Calu3 (cell line): ENCODE data around the gene KRTAP3-2. TPM values are rescaled to one million over a fixed set of nuclear protein-coding genes. Genes with fewer than 3 reads are reported as not detected.
A peak's percentile ranks its signal among the peaks of the same experiment; 100 is the strongest.

Experiments used
- BruUV-seq: library from RNA; stranded (reverse); fragments of 400-500 nt; replicated peaks from 2 replicates; lab custom pipeline; 2021; lab: Mats Ljungman, UMichigan
- CTCF ChIA-PET: fragments of 300-600 bp; sonication (Branson Sonifier 250); formaldehyde crosslinking; loops from one replicate; lab custom pipeline; 2022; ENCODE audit warnings: antibody characterized with exemption; lab: Charles Lee
- DNase-seq: peaks from one replicate; pipeline ENCODE4 v3.0.0; 2022
- H3K27ac Mint-ChIP-seq: one replicate; pipeline ENCODE4 v1.8.0; 2022; ENCODE audit warnings: mixed read lengths; ENCODE audit not compliant: unreplicated experiment
- H3K27me3 Mint-ChIP-seq: one replicate; pipeline ENCODE4 v1.8.0; 2022; ENCODE audit warnings: mixed read lengths; ENCODE audit not compliant: unreplicated experiment
- H3K36me3 Mint-ChIP-seq: one replicate; pipeline ENCODE4 v1.8.0; 2022; ENCODE audit warnings: mild to moderate bottlenecking, moderate library complexity, mixed read lengths; ENCODE audit not compliant: insufficient read depth, unreplicated experiment
- H3K4me1 Mint-ChIP-seq: one replicate; pipeline ENCODE4 v1.8.0; 2022; ENCODE audit warnings: mild to moderate bottlenecking, low read depth, mixed read lengths; ENCODE audit not compliant: unreplicated experiment
- H3K4me3 Mint-ChIP-seq: one replicate; pipeline ENCODE4 v1.8.0; 2022; ENCODE audit warnings: mild to moderate bottlenecking, low read depth, moderate library complexity, mixed read lengths; ENCODE audit not compliant: unreplicated experiment
- H3K9me3 Mint-ChIP-seq: one replicate; pipeline ENCODE4 v1.8.0; 2022; ENCODE audit warnings: low read depth, mixed read lengths; ENCODE audit not compliant: unreplicated experiment
- CTCF ChIP-seq: fragments of 200-600 bp; IDR thresholded peaks from one replicate; pipeline ENCODE4 v1.8.0; 2022; ENCODE audit warnings: antibody characterized with exemption; ENCODE audit not compliant: unreplicated experiment
- intact Hi-C: fragments of 100-400 bp; cut with micrococcal nuclease; formaldehyde crosslinking; loops from one replicate; pipeline ENCODE4 v1.10.0; 2022; ENCODE audit not compliant: unreplicated experiment
- total RNA-seq: library from RNA; stranded (reverse); gene quantifications from 2 replicates; pipeline ENCODE4 v1.2.3, GENCODE V29; 2022

Gene KRTAP3-2
- total RNA-seq, 1 experiment from 2014 or later: not detected

GRCh38 chr17:41026715-41027471 lies 27.2 kb upstream of the KRTAP3-2 start, which contains the start of gene KRTAP1-5:
Gene KRTAP1-5 (minus strand): TSS chr17:41027208. CDS start chr17:41027155, 53 bp downstream.
- intact Hi-C loops: no loop called here
- TF ChIP-seq CTCF: no peak
- H3K36me3 Mint-ChIP-seq: no peaks in the 10 kb centered on the region
- H3K27ac Mint-ChIP-seq: no peak within 1 kb of the TSS
- H3K27me3 Mint-ChIP-seq: no peaks in the 10 kb centered on the region
- DNase-seq: no peak
- H3K4me1 Mint-ChIP-seq: peaks cover 32% of the 10 kb centered on the region
- CTCF ChIA-PET: interaction anchor here (0.6 to 1.1 kb wide), 3 partner anchors 9 to 18 kb away, joined by 3 read pairs; partner anchors contain the start of gene KRTAP3-1
- no peak within 1 kb of the TSS for H3K4me3 Mint-ChIP-seq
- BruUV-seq: no TSS peak
- peaks cover 3% of the 10 kb centered on the region for H3K9me3 Mint-ChIP-seq

DNA sequence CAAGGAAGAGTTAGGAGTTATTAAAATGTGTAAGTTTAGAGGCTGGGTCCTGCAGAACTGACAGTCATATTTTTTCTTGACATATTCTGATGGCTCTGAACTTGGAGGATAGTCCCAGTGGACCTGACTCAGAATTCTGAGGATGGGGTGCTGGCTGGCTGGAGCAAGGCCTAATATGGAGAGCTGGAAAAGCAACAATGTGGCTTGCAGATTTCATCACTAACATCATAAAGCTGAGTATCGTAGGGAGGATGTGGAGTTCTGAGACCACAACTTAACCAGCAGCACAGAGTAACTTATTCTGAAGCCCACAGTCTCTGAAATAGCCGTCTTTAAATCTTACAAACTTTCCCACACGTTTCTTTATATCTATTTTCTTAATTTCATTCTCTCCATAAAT lies 25.0 kb upstream of the KRTAP3-2 start:
- no peak for TF ChIP-seq CTCF
- BruUV-seq: no TSS peak
- H3K9me3 Mint-ChIP-seq: peaks cover 3% of the 10 kb centered on the region
- peak overlapping the region; percentile 13 for H3K27ac Mint-ChIP-seq
- CTCF ChIA-PET: interaction anchor here (0.7 to 1.5 kb wide), 3 partner anchors 14 to 96 kb away, joined by 3 read pairs; no protein-coding TSS in a partner anchor
- no peaks in the 10 kb centered on the region for H3K36me3 Mint-ChIP-seq
- H3K4me1 Mint-ChIP-seq: peaks cover 37% of the 10 kb centered on the region
- H3K27me3 Mint-ChIP-seq: no peaks in the 10 kb centered on the region
- DNase-seq: no peak
- no peak overlapping the region for H3K4me3 Mint-ChIP-seq
- intact Hi-C loops: loop anchor here (5.0 kb wide), 1 partner anchor 67 kb away; no protein-coding TSS in a partner anchor

DNA sequence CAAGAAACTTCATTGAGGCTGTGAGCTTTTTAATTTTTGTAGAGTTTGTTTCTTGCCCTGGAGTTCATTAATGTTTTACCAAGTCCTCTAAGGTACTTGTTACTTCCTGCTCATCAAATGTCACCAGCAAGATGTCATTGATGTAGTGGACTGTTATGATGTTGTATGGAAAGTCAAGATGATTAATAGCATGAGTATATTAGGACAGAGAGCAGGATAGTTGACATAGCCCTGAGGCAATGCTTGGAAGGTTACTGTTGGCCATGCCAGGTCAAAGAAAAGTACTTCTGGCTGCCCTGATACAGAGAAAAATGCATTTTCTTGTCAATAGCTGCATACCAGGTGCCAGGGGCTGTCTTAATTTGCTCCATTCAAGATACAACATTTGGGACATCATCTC lies 20.6 kb upstream of the KRTAP3-2 start:
- Mint-ChIP-seq H3K36me3 (no peaks in the 10 kb centered on the region), H3K27ac (no peak overlapping the region), H3K4me1 (peaks cover 34% of the 10 kb centered on the region), H3K9me3 (peaks cover 3% of the 10 kb centered on the region), H3K4me3 (no peak overlapping the region), H3K27me3 (no peaks in the 10 kb centered on the region)
- TF ChIP-seq CTCF: no peak
- BruUV-seq: no TSS peak
- intact Hi-C loops: loop anchor here (5.0 kb wide), 1 partner anchor 63 kb away; no protein-coding TSS in a partner anchor
- CTCF ChIA-PET: interaction anchor here (0.6 to 1.6 kb wide), 12 partner anchors 9 to 1357 kb away, joined by 3 to 8 read pairs (median 4); partner anchors contain the start of genes GSDMB and KRTAP3-1
- DNase-seq: no peak

DNA sequence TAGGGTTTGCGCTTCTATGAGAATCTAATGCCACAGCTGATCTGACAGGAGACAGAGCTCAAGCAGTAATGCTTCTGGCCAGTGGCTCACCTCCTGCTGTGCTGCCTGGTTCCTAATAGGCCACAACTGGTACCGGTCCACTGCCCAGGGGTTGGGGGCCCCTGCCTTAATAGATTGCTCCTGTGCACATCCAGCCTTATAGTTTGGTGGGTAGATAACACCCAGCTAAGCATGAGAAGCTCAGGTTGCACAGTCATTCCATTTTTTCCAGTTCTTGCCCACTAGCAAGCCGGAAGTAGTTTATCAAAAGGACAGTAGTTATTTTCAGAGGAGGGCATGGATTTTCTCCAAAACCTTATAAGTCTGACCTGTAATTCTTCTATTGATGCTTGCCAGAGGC lies 19.7 kb upstream of the KRTAP3-2 start:
- no peak overlapping the region for H3K27ac Mint-ChIP-seq
- intact Hi-C loops: no loop called here
- CTCF ChIA-PET: interaction anchor here (0.7 to 1.6 kb wide), 5 partner anchors 10 to 251 kb away, joined by 3 to 7 read pairs (median 4); partner anchors contain the start of gene KRTAP3-1
- no peak for DNase-seq
- peaks cover 3% of the 10 kb centered on the region for H3K9me3 Mint-ChIP-seq
- no TSS peak for BruUV-seq
- no peaks in the 10 kb centered on the region for H3K36me3 Mint-ChIP-seq
- H3K4me3 Mint-ChIP-seq: no peak overlapping the region
- no peak for TF ChIP-seq CTCF
- no peaks in the 10 kb centered on the region for H3K27me3 Mint-ChIP-seq
- H3K4me1 Mint-ChIP-seq: peaks cover 33% of the 10 kb centered on the region
